Activated CD4-positive, alpha-beta T cell treated with anti-CD3 and anti-CD28 coated beads for 24 hours (primary cell): Measurements from ENCODE around the gene DSTYK.

Experiments used
- DNase-seq, 2 donors: peaks; one replicate each; pipeline ENCODE4 v3.0.0-alpha.2; 2020; ENCODE audit warnings: low read depth in 2 of 2

DSTYK gene

GRCh38 chr1:205129447-205130029, 82.0 kb downstream of the DSTYK start:
- DNase-seq: no peak

- no peak for DNase-seq
Measured at GRCh38 chr1:205128050-205128449, 83.5 kb downstream of the DSTYK start.

- DNase-seq: no peak
Measured at GRCh38 chr1:205127646-205128045, 83.9 kb downstream of the DSTYK start.

GRCh38 chr1:205124726-205125125, 86.8 kb downstream of the DSTYK start:
- no peak for DNase-seq

- no peak for DNase-seq
Measured at GRCh38 chr1:205122489-205122882, 89.0 kb downstream of the DSTYK start.

- peak; percentile 87 to 89 for DNase-seq
Measured at GRCh38 chr1:205121660-205122488, 89.6 kb downstream of the DSTYK start, which contains the start of gene RBBP5. Gene RBBP5, minus strand, starts transcription at chr1:205121978. Its CDS starts 105 bp downstream, at chr1:205121873.

GRCh38 chr1:205118752-205119151, 92.8 kb downstream of the DSTYK start:
- no peak for DNase-seq

- no peak for DNase-seq
Measured at GRCh38 chr1:205111354-205111753, 100.1 kb downstream of the DSTYK start.

- DNase-seq: no peak
Measured at GRCh38 chr1:205109711-205110110, 101.8 kb downstream of the DSTYK start.

GRCh38 chr1:205109269-205109668, 102.2 kb downstream of the DSTYK start:
- DNase-seq: no peak

GRCh38 chr1:205108464-205108863, 103.0 kb downstream of the DSTYK start:
- DNase-seq: no peak

GRCh38 chr1:205107327-205107726, 104.2 kb downstream of the DSTYK start:
- no peak for DNase-seq

GRCh38 chr1:205102404-205102803, 109.1 kb downstream of the DSTYK start:
- DNase-seq: no peak

- DNase-seq: no peak
Measured at GRCh38 chr1:205098242-205098641, 113.3 kb downstream of the DSTYK start.

- DNase-seq: no peak
Measured at GRCh38 chr1:205095422-205095821, 116.1 kb downstream of the DSTYK start.
